NCI-H1436 (cell line): Measurements from ENCODE around the gene DOCK2.

Source experiments
- DNase-seq: peaks from one replicate; lab custom pipeline; 2025; lab: John Stamatoyannopoulos, UW

DOCK2 gene

GRCh38 chr5:169988947-169989346, 351.9 kb downstream of the DOCK2 start:
- DNase-seq = no peak

- DNase-seq = no peak
Observed at GRCh38 chr5:169989365-169989764, 352.3 kb downstream of the DOCK2 start.

DNA sequence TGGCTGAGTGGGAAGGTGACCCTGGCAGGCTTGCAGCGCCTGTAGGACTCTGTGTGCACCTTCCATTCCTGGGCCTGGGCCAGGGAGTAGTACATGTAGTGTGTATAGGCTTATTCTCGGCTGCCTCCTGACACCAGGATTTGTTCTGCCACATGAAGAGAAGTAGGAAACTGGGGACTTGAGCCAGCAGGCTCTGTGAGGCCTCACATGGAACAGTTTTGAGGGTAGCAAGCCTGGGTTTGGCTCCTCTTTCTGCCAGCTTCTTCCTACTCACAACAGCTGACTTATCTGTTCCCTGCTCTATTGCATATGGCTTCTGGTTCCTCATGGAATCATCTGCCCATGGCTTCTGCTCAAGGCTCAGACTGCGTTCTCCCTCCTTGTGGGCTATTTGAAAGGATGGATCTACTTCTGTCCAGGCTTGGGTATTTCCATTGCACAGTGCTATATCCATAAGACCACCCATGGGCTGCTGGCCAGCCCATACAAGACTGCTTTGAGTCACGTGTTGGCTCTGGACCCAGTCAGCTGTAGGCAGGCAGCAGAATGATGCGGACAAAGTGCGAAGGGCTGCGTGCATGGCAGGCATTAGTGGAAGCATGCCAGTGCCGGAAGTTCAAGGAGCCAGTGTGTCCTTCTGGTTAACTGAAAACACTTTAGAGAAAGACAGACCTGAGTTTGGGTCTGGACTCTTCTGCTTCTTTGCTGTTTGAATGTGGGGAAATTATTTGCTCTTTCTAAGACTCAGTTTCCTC, 354.2 kb downstream of the DOCK2 start:
- DNase-seq = no peak

GRCh38 chr5:169992789-169993484, 355.9 kb downstream of the DOCK2 start:
- no peak for DNase-seq

GRCh38 chr5:169993485-169993790, 356.4 kb downstream of the DOCK2 start:
- no peak for DNase-seq

GRCh38 chr5:169997798-169998197, 360.7 kb downstream of the DOCK2 start:
- no peak for DNase-seq

- no peak for DNase-seq
Observed at GRCh38 chr5:169999621-170000020, 362.5 kb downstream of the DOCK2 start.

DNA sequence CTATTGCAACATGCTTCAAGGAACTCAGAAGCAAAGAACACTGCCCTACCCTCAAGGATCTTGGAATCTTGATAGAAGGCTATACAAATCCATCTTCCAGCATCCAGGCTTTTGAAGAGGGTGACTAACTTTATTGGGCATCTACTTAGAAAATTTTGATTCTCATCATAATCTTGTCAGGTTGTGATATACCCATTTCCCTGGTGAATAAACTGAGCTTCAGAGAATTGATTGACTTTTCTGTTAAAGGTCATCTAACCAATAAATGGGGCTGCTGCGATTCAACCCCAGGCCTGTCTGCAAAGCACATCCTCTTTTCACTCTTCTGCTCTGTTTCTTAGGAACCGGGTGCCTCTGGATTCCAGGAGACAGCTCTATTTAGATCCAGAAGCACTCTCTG, 363.1 kb downstream of the DOCK2 start:
- no peak for DNase-seq

GRCh38 chr5:170006021-170006420, 368.9 kb downstream of the DOCK2 start:
- no peak for DNase-seq

GRCh38 chr5:170008376-170008775, 371.3 kb downstream of the DOCK2 start:
- no peak for DNase-seq

GRCh38 chr5:170010595-170010994, 373.5 kb downstream of the DOCK2 start:
- DNase-seq = no peak

- no peak for DNase-seq
Observed at GRCh38 chr5:170011751-170012150, 374.7 kb downstream of the DOCK2 start.

- no peak for DNase-seq
Observed at GRCh38 chr5:170012622-170013021, 375.5 kb downstream of the DOCK2 start.

DNA sequence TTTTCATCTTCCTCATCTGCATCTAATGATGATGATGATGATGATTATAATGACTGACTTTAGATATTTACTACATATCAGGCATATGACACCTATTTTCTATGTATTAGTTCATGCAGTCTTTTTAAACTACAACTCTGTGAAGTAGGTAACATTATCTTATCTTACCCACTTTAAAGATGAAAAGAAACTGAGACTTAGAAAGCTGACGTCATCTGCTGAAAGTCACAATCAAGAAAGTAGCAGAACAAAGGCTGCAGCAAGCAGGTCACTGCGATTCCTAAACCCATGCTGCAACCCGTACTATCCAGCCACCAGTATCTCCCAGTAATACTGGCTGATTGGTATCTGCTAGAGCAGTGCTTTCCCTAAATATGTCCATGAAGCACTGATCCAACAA, 383.3 kb downstream of the DOCK2 start:
- DNase-seq = no peak

GRCh38 chr5:170021506-170021905, 384.4 kb downstream of the DOCK2 start:
- DNase-seq = no peak

- DNase-seq = no peak
Observed at GRCh38 chr5:170025853-170026252, 388.8 kb downstream of the DOCK2 start.

DNA sequence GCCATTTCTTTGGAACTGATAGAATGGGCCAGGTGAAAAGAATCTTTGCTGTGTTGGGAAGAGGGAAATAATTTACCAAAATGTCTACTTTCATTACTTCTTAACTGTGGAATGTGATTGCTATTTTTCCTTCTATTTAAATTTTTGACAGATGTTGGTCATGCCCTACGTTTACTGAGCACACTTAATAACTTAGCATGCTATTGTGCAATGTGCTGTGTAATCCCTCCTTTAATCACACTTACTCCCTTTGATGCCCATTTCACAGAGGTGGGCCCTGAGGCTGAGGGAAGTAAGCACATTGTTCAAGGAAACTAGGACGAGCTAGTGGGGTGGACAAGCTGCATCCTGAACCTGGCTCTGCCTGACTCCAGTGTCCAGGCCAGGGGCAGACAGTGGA, 391.0 kb downstream of the DOCK2 start:
- no peak for DNase-seq

DNA sequence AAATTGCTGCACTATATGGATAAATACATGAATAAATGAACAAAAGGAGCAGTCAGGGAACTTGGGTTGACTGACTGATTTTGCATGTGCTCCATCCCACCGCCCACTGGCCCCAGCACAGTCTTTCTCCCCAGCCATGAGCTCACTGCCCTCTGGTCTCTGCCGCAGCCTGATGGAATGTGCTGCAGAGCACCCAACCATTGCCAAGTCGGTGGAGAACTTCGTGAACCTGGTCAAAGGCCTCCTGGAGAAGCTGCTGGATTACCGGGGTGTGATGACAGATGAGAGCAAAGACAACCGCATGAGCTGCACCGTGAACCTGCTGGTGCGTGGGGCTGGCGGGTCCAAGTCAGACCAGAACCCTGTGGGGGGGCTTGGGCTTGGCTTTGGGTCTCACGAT, 397.2 kb downstream of the DOCK2 start:
- DNase-seq = no peak

DNA sequence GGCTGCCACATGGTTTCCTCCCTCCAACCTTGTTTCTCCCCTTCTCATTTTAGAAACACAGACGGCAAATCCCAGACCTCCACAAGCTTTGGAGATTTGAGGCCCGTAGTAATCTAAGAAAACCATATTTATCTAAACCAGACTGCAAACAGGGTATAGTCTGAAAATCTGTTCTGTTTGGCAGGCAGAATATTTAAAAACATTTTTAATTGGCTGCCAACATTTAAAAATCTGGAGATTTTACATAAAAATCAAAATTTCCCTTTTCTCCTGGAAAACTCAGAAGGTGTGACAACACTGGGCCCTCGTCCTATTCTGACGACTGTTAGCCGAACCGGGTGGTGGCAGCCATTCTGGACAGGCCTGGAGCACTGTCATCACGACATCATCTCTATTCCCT, 401.2 kb downstream of the DOCK2 start:
- DNase-seq = no peak

GRCh38 chr5:170039830-170040229, 402.8 kb downstream of the DOCK2 start:
- no peak for DNase-seq

- DNase-seq = no peak
Observed at GRCh38 chr5:170046241-170046640, 409.2 kb downstream of the DOCK2 start.

DNA sequence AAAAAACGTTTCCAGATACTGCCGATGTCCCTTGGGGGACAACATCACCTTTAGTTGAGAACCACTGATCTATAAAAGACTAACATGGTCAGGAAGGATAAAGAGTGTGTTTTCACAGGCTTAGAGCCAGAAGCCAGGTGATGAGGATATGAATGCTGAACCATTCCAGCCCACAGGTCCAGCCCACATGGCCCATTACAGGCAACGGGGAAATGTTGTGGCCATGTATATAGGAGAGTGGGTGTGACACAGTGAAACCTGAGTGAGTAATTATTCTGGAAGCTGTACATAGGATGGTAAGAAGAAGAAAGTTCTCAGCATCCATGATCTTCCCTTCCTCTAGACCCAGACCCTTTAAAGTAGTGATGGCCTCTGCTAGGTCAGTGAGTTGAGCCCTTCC, 412.6 kb downstream of the DOCK2 start:
- no peak for DNase-seq

- DNase-seq = no peak
Observed at GRCh38 chr5:170053896-170054295, 416.8 kb downstream of the DOCK2 start.

DNA sequence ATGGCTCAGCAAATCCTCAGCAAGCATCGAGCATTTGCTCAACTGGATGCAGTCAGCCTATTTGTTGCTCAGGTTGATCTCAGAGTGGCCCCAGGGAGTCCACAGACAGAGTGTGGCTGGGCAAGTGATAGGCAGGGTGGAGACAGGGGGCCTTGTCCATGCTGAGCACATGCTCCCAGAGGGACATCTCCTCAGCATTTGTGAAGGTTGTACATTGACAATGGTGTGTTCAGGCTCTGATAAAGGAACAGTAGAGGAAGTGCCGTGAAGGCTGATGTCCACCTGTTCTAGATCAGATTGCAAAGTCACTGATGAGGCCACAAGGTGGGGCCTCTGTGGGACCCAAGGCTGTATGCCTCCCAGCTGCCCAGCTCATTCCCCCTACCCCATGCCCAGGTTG, 418.5 kb downstream of the DOCK2 start:
- DNase-seq = no peak
